GM19240 (cell line): Measurements from ENCODE around the gene PPEF2.
A peak's percentile ranks its signal among the peaks of the same experiment; 100 is the strongest.

ENCODE experiments used
- DNase-seq: peaks from one replicate; pipeline ENCODE4 v3.0.0; 2011; ENCODE audit warnings: low spot score; ENCODE audit not compliant: insufficient read length

PPEF2 gene

GRCh38 chr4:75895744-75896314, 6.4 kb downstream of the PPEF2 start:
- DNase-seq = peak; percentile 18

DNA sequence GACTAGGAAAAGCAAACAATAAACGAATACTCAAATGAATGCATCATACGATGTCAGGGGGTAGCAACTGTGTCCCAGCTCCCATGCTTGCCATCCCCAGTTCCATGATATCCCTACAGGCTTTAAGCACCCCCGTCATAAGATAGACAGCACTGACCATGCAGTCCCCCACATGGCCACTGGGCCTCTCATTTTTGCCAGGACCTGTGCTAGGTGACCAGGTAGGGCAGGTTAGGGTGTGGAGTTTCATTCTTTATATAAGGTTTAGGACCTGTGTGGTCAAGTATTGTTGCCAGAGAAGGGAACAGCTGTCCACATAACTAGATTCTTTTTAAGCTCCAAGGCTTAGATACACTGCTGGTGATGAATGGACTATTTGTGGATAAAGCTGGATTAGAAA, 9.7 kb downstream of the PPEF2 start:
- no peak for DNase-seq

GRCh38 chr4:75891611-75892010, 10.6 kb downstream of the PPEF2 start:
- no peak for DNase-seq

DNA sequence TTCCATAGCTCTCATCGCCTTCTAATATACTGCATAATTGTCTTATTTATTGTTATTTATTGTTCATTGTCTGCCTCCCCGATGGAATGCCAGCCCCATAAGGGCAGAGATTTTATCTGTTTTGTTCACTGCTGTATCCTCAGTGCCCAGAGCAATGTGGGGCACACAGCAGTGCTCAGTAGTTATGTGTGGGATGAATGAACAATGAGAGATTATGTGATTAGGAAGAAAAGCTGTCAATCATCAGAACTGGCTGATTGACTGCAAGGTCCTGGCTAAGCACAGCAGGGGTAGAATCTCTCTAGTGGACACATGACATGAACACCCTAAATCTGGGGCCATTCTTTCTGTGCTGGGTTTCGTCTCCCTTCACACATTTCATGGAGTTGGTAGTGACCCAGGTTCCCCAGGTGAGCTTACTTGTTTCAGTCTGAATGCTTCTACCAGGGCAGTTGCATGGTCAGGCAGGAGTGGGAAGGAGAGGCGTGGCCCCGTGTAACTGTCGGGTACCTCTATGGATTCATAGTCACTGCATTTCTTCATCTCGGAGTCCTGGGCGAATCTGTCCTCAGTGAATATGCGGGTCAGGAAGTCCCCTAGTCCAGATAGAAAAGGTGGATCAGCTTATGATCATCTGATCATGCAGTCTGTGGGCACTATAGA, 12.6 kb downstream of the PPEF2 start:
- DNase-seq = no peak

GRCh38 chr4:75886104-75886503, 16.1 kb downstream of the PPEF2 start:
- no peak for DNase-seq

GRCh38 chr4:75881476-75881875, 20.8 kb downstream of the PPEF2 start:
- DNase-seq = no peak

- DNase-seq = no peak
These were observed 22.0 kb downstream of the PPEF2 start for GRCh38 chr4:75880278-75880677.

DNA sequence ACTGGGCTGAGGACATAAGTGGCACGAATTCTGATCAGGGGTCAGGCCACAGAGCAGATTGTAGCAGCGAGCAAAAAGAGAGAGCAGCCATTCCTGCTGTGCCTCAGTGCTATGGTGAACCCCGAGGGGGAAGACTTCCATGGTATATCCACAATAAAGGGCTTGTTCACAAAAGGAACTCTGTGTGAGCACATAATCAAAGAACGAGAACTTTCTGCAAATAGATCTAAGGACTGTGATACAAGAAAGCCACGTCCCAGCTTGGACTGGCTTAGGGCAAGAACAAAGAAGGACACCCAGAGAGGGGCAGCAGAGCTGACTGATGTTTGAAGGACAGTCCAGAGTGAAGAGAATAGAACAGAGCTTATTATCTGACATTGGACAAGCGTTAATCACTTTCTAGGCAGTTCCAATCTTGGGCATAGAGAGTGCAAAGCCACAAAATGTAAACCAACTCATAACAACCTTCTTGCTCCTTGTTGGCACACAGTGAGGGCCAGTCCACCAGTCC, 24.0 kb downstream of the PPEF2 start:
- no peak for DNase-seq

DNA sequence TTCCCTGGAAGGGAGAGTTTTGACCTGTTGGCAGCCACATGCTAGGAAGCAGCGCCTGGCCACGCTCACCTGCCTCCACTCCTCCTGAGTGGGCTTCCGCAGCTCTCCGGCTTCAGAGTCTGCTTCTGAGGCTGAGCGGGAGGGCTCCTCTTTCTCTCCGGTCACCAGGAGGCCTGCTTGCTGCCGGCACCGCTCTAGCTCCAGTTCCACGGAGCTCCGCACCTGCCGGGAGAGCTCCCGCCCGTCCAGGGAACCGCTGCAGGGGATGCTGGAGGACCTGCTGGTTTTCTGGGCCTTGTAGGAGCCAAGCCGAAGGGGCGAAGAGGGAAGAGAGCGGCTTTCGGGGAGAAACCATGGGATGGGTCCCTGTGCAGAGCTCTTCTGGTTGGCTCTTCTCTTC, 26.0 kb downstream of the PPEF2 start:
- DNase-seq = no peak

GRCh38 chr4:75869100-75869499, 33.2 kb downstream of the PPEF2 start:
- DNase-seq = no peak

DNA sequence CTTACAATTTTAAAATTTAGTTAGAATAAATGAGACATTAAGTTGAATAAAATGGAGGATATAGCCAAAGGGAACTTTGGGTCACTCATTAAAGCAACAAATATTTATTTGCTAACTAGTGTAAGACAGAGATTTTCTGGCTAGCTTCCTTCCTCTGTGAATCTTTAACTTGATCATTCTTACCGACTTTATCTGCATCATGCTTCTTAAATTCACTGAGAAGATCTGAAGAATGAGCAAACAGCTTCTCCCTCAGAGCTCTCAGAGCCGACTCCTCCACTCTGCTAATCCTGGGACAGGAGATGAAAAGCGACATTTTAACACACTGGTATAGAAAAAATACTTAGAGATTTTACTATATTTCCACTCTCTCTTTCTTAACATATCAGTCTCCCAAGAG, 35.1 kb downstream of the PPEF2 start:
- no peak for DNase-seq

DNA sequence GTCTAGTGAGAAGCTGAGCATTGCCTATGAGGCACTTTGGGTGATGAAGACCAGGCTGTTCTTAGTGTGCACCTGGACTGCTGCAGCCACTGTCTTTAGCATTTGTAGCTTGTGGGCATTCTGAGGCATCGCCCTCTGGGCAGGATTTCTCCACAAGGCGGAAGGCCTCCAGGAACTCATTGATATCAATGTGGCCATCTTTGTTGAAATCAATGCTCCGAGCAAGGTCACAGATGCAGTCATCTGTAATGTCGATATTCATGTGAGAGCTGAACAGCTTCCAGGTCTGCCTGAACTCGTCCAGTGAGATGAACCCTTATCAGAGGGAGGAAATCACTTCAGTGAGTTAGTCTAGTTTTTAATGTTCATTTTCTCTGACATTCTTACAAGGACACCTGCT, 41.6 kb downstream of the PPEF2 start:
- DNase-seq = no peak

DNA sequence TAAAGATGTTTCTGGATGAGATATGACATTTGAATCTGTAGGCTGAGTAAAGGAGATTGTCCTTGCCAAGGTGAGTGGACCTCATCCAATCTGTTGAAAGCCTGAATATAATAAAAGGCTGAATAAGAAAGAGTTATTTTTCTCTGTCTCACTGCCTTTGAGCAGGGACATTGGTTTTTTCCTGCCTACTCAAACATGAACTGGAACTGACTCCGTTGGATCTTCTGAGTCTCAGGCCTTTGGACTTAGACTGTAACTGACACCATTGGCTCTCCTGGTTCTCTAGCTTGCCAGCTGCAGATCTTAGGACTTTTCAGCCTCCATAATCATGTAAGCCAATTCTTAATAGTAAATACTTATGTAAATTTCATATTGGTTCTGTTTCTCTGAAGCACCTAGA, 43.5 kb downstream of the PPEF2 start:
- no peak for DNase-seq

DNA sequence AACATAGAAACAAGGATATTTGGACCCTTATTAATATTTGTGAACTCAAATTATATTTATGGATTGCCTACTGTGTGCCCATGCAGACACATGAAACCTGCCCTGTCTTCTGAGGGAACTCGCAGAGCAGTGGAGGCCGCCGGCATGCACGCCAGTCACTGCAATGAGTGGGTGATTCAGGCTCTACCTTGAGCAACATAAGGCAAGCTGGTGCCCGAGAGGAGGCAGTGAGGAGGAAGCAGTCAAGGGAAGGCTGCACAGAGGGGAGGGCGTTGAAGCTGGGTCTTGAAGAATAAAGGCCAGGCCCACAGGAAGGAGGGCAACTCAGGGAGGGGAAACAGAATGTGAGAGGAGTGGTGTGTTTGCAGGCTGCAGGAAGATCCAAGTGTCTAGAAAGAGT, 52.8 kb downstream of the PPEF2 start:
- DNase-seq = no peak

GRCh38 chr4:75848891-75849290, 53.4 kb downstream of the PPEF2 start:
- no peak for DNase-seq

DNA sequence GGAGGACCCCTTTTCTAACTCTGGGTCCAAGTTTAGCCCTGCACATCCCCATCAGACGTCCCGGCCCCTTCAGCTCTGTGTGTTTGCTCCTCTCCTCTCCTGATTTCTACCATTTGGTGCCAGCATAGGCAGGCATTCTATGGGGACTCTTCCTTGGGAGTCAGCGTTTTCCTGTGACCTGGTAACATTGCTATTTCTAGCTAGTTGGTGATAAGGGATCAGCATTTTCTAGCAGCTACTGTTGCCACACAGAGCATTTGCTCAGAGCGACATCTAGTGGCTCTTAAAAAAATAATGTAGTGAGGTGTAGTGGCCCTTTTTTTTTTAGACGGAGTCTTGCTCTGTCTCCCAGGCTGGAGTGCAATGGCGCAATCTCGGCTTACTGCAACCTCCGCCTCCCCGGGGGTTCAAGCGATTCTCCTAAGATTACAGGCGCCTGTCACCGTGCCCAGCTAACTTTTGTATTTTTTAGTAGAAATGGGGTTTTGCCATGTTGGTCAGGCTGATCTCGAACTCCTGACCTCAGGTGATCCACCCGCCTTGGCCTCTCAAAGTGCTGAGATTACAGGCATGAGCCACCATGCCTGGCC, 54.0 kb downstream of the PPEF2 start:
- DNase-seq = peak; percentile 21

- no peak for DNase-seq
These were observed 56.3 kb downstream of the PPEF2 start for GRCh38 chr4:75845992-75846391.

DNA sequence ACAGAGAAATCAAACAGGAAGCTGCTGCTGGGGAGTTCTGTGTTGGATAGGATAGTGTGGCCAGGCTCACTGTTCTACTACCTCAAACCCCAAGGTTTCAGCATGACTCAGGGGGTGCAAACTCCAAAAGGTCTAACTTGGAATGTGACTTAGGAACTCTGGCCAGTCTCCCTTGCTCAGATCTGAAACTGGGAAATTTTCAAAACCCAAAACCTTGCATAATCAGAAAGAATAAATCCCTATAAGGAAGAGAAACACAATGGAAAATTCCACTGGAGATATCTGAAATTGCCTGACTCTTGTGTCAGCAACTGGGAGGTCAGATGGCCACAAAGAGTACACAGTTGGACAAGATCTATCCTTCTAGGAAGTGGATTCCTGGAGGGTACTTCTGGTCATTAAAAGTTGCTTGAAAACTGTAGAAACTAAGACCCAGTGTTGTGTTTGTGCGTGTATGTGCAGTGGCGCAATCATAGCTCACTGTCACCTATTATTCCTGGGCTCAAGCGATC, 58.0 kb downstream of the PPEF2 start:
- no peak for DNase-seq

- no peak for DNase-seq
These were observed 58.7 kb downstream of the PPEF2 start for GRCh38 chr4:75843596-75843995.

DNA sequence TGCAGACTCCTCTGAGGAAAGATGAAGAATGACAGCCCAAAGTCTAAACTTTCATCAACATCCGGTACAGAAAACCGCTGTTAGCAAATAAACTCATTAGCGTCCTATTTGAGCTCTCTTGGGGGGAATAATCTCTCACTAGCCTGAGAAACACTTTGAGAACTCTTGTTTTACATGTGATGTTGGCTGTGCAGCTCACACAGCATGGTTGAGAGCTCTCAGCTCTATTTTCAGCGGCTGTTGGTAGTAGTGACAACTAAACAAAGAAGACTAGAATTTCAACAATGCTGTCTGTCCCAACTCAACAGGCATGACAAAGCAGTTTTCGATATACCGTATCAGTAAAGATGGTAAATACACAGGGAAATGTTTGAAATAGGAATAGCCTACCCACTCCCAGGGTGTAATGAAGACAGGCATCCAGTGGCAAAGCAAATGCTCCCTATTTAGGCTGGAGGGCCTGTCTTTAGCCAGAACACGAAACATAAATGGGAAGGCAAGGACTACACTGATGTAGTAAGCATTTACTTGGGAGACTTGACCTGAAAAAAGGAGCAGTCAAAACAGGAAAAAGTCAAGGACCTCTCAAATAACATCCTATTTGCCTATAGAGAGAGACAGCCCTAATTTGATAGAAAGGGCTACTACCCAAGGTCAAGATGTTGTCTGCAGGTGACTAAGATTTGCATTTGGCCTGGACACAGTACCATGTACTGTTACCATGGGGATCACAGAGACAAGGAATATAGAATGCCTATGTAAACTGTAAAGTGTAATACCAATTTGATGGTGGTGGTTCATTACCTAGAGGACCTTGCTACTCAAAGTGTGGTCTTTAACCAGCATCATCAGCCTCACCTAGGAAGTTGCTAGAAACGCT, 60.4 kb downstream of the PPEF2 start:
- DNase-seq = no peak

GRCh38 chr4:75834772-75835154, 67.5 kb downstream of the PPEF2 start:
- no peak for DNase-seq
